Common myeloid progenitor, CD34-positive (primary cell): ENCODE results near the gene PODXL2.

ENCODE experiments used
- CTCF ChIA-PET: fragments of 350-600 bp; sonication (Branson Sonifier 250); formaldehyde crosslinking; loops from one replicate; lab custom pipeline; 2021; ENCODE audit warnings: antibody characterized with exemption; lab: Charles Lee
- POLR2A ChIA-PET: fragments of 350-600 bp; sonication (Branson Sonifier 250); formaldehyde crosslinking; loops from one replicate; lab custom pipeline; 2021; ENCODE audit warnings: antibody characterized with exemption; lab: Charles Lee
- DNase-seq, 3 donors: peaks; one replicate each; pipeline versions ENCODE4 v3.0.0 to v3.0.0-alpha.2; 2013
- H3K27ac ChIP-seq, 2 experiments: 1 replicate in 1 of 2; 2 replicates in 1 of 2; pipeline ENCODE4 v1.7.0; 2013; ENCODE audit warnings: inconsistent platforms in 2 of 2, low read length in 2 of 2, mild to moderate bottlenecking in 2 of 2, low read depth in 1 of 2, moderate library complexity in 1 of 2; ENCODE audit not compliant: severe bottlenecking in 2 of 2, insufficient read depth in 1 of 2, poor library complexity in 1 of 2
- H3K27me3 ChIP-seq, 5 experiments: replicated peaks in 2 of 5; 1 replicate in 3 of 5; 2 replicates in 2 of 5; pipeline versions ENCODE4 v1.6.1 to v1.7.0; 2013; ENCODE audit warnings: low read length in 4 of 5, mild to moderate bottlenecking in 2 of 5, moderate library complexity in 2 of 5, inconsistent platforms in 1 of 5; ENCODE audit not compliant: insufficient read depth in 5 of 5, control insufficient read depth in 4 of 5
- H3K36me3 ChIP-seq, 4 experiments: 1 replicate in 2 of 4; 2 replicates in 2 of 4; pipeline versions ENCODE4 v1.6.1 to v1.7.0; 2013; ENCODE audit warnings: low read length in 3 of 4, control low read depth in 1 of 4, mild to moderate bottlenecking in 1 of 4; ENCODE audit not compliant: control insufficient read depth in 4 of 4, insufficient read depth in 4 of 4
- H3K4me1 ChIP-seq, 4 experiments: 1 replicate in 3 of 4; 2 replicates in 1 of 4; pipeline versions ENCODE4 v1.6.1 to v1.7.1; 2013; ENCODE audit warnings: low read length in 3 of 4, mild to moderate bottlenecking in 3 of 4, control low read depth in 1 of 4, inconsistent platforms in 1 of 4, moderate library complexity in 1 of 4; ENCODE audit not compliant: control insufficient read depth in 4 of 4, insufficient read depth in 4 of 4; ENCODE audit errors: control extremely low read depth in 1 of 4
- H3K4me3 ChIP-seq, 7 experiments: 1 replicate in 4 of 7; 2 replicates in 3 of 7; pipeline versions ENCODE4 v1.5.1 to v1.7.0; 2013; ENCODE audit warnings: mild to moderate bottlenecking in 7 of 7, low read length in 6 of 7, moderate library complexity in 6 of 7, inconsistent platforms in 2 of 7, low read depth in 2 of 7, control low read depth in 1 of 7; ENCODE audit not compliant: insufficient read depth in 4 of 7, control insufficient read depth in 1 of 7; ENCODE audit errors: extremely low read depth in 1 of 7
- H3K9me3 ChIP-seq, 5 experiments: 1 replicate in 4 of 5; 2 replicates in 1 of 5; pipeline versions ENCODE4 v1.6.1 to v1.7.1; 2013; ENCODE audit warnings: low read length in 4 of 5, mild to moderate bottlenecking in 2 of 5, inconsistent platforms in 1 of 5, low read depth in 1 of 5, moderate library complexity in 1 of 5; ENCODE audit not compliant: control insufficient read depth in 4 of 5, insufficient read depth in 2 of 5; ENCODE audit errors: control extremely low read depth in 1 of 5
- WGBS: methylation state at CpG from one replicate; pipeline ENCODE4 v1.1.5; 2013; ENCODE audit not compliant: insufficient coverage; 5-methylcytosine and 5-hydroxymethylcytosine counted together

Gene PODXL2

DNA sequence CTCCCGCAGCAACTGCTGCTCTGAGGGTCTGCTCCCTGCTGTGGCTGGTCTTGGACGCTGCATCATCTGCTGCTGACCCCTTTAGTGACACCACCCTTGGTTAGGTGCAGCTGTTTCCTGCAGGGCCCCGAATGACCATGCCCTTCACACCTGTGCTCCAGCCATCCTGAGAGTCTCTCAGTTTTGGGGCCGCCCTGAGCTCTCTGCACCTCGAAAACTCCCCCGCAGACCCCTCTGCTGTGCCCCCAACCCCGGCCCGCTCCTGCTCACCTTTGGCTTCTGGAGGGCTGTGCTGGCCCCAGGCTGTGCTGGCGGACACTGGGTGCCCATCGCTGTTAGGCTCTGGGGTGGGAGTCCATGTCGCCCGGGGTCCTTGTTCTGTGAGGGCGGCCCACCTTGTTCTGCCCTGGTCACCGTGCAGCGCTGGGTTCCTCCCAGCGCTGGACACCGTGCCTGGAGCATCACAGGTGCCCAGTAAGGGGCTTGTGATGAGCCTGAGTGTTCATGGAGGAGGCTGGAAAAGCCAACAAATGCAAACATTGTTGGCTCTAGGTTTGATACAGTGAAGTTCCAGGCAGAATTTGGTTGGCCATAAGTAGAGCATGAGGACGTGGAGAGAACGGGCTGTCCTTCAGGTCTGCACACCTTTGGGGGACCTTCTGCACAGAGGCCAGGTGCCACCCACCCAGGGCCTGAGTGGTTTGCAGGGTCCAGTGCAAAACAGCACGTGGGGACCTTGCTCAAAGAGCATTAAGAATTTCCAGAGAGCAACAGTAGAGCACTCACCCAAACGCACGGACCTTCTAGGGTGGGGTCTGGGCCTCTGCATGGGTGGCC lies 56.1 kb downstream of the PODXL2 start:
- no peak overlapping the region for H3K4me3 ChIP-seq
- H3K27me3 ChIP-seq: no peaks in the 10 kb centered on the region
- H3K9me3 ChIP-seq: no peaks in the 10 kb centered on the region
- 91% methylated on average over 20 of the region's 22 CpGs for WGBS
- POLR2A ChIA-PET: no interaction called here
- H3K4me1 ChIP-seq: peaks cover 0 to 10% (median 7%) of the 10 kb centered on the region in 4 experiments
- no peak overlapping the region for H3K27ac ChIP-seq
- CTCF ChIA-PET: interaction anchor here (0.8 to 1.0 kb wide), 2 partner anchors 10 to 28 kb away, joined by 3 to 4 read pairs; no protein-coding TSS in a partner anchor
- H3K36me3 ChIP-seq: peaks cover 0 to 15% (median 7%) of the 10 kb centered on the region in 4 experiments
- DNase-seq: no peak

GRCh38 chr3:127685708-127686511 lies 56.9 kb downstream of the PODXL2 start:
- no peaks in the 10 kb centered on the region for H3K27me3 ChIP-seq
- no peak overlapping the region for H3K27ac ChIP-seq
- DNase-seq: no peak
- H3K36me3 ChIP-seq: peaks cover 0 to 18% (median 10%) of the 10 kb centered on the region in 4 experiments
- no peak overlapping the region for H3K4me3 ChIP-seq
- 94% methylated on average over 4 of the region's 4 CpGs for WGBS
- peaks cover 0 to 10% (median 7%) of the 10 kb centered on the region in 4 experiments for H3K4me1 ChIP-seq
- ChIA-PET CTCF (no interaction called here), POLR2A (no interaction called here)
- H3K9me3 ChIP-seq: no peaks in the 10 kb centered on the region

- H3K36me3 ChIP-seq: peaks cover 0 to 24% (median 15%) of the 10 kb centered on the region in 4 experiments
- H3K4me3 ChIP-seq: no peak overlapping the region
- peaks cover 0 to 10% (median 7%) of the 10 kb centered on the region in 4 experiments for H3K4me1 ChIP-seq
- ChIA-PET CTCF (no interaction called here), POLR2A (no interaction called here)
- no peak for DNase-seq
- H3K27ac ChIP-seq: no peak overlapping the region
- no peaks in the 10 kb centered on the region for H3K27me3 ChIP-seq
- H3K9me3 ChIP-seq: no peaks in the 10 kb centered on the region
These were observed 57.5 kb downstream of the PODXL2 start for GRCh38 chr3:127686512-127686894.

DNA sequence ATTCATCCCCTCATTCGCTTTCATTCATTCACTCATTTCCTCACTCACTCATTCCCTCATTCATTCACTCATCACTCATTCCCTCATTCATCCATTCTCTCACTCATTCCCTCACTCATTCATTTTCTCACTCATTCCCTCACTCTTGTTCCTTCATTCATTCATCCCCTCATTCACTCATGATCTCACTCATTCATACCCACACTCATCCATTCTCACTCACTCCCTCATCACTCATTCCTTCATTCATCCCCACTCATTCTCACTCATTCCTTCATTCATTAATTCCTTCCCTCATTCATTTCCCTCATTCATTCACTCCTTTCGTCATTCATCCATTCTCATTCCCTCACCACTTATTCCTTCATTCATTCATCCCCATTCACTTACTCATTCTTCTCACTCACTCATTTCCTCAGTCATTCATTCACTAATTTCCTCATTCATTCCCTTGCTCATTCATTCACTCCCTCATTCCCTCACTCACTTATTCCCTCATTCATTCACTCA lies 58.3 kb downstream of the PODXL2 start:
- CTCF ChIA-PET: interaction anchor here (1.3 kb wide), 1 partner anchor 137 kb away, joined by 3 read pairs; no protein-coding TSS in a partner anchor
- peaks cover 0 to 10% (median 8%) of the 10 kb centered on the region in 4 experiments for H3K4me1 ChIP-seq
- no peaks in the 10 kb centered on the region for H3K9me3 ChIP-seq
- DNase-seq: no peak
- H3K4me3 ChIP-seq: no peak overlapping the region
- H3K27me3 ChIP-seq: no peaks in the 10 kb centered on the region
- POLR2A ChIA-PET: no interaction called here
- peaks cover 0 to 32% (median 20%) of the 10 kb centered on the region in 4 experiments for H3K36me3 ChIP-seq
- no peak overlapping the region for H3K27ac ChIP-seq
- 98% methylated on average over 2 of the region's 2 CpGs for WGBS

GRCh38 chr3:127688022-127688415 lies 59.0 kb downstream of the PODXL2 start:
- DNase-seq: no peak

GRCh38 chr3:127688416-127689265 lies 59.7 kb downstream of the PODXL2 start:
- Histone ChIP-seq H3K4me3 (no peak overlapping the region), H3K27ac (no peak overlapping the region), H3K36me3 (peaks cover 0 to 46% (median 30%) of the 10 kb centered on the region in 4 experiments), H3K9me3 (no peaks in the 10 kb centered on the region), H3K4me1 (peaks cover 0 to 4% (median 3%) of the 10 kb centered on the region in 4 experiments), H3K27me3 (no peaks in the 10 kb centered on the region)
- 93% methylated on average over 12 of the region's 20 CpGs for WGBS
- DNase-seq: no peak
- POLR2A ChIA-PET: no interaction called here
- CTCF ChIA-PET: interaction anchor here (0.8 to 1.9 kb wide), 3 partner anchors 55 to 146 kb away, joined by 3 to 4 read pairs (median 3); no protein-coding TSS in a partner anchor

More at GRCh38 chr3:127688022-127688415, 59.0 kb downstream of the PODXL2 start:
- Histone ChIP-seq H3K9me3 (no peaks in the 10 kb centered on the region), H3K4me1 (peaks cover 0 to 9% (median 7%) of the 10 kb centered on the region in 4 experiments), H3K36me3 (peaks cover 0 to 39% (median 25%) of the 10 kb centered on the region in 4 experiments), H3K4me3 (no peak overlapping the region), H3K27me3 (no peaks in the 10 kb centered on the region), H3K27ac (no peak overlapping the region)
- CTCF ChIA-PET: interaction anchor here (1.3 kb wide), 1 partner anchor 136 kb away, joined by 3 read pairs; no protein-coding TSS in a partner anchor
- POLR2A ChIA-PET: no interaction called here
- 100% methylated on average over 2 of the region's 2 CpGs for WGBS
